K562 (cell line): Measurements from ENCODE around the gene GP1BB. TPM values are rescaled to one million over a fixed set of nuclear protein-coding genes. Genes with fewer than 3 reads are reported as not detected.

Experiments
- CTBP1 ChIP-seq: fragments of 450-650 bp; IDR thresholded peaks from 2 replicates; pipeline ENCODE4 v1.6.1; 2016; ENCODE audit warnings: borderline replicate concordance
- E2F8 ChIP-seq: fragments of 450-650 bp; IDR thresholded peaks from 2 replicates; pipeline ENCODE4 v1.7.1; 2018; ENCODE audit warnings: mild to moderate bottlenecking, low read depth; ENCODE audit not compliant: partially characterized antibody
- EHMT2 ChIP-seq: fragments of 450-650 bp; IDR thresholded peaks from 2 replicates; pipeline ENCODE4 v1.6.1; 2018; ENCODE audit warnings: antibody characterized with exemption
- ELK1 ChIP-seq: sonication (generic); formaldehyde crosslinking; IDR thresholded peaks from 2 replicates; pipeline ENCODE4 v1.8.1; 2022; ENCODE audit warnings: missing genetic modification reagents
- EP300 ChIP-seq: IDR thresholded peaks from 2 replicates; pipeline ENCODE4 v1.6.1; 2012; ENCODE audit warnings: low read length, improper control_type of control experiment
- HDAC1 ChIP-seq, 2 experiments: fragments of 450-650 bp; IDR thresholded peaks; 2 replicates each; pipeline ENCODE4 v1.6.1; 2016 to 2017; ENCODE audit warnings: inconsistent platforms in 1 of 2, mild to moderate bottlenecking in 1 of 2, moderate library complexity in 1 of 2
- HDAC3 ChIP-seq: fragments of 450-650 bp; IDR thresholded peaks from 2 replicates; pipeline ENCODE4 v1.6.1; 2018; ENCODE audit warnings: borderline replicate concordance, mild to moderate bottlenecking, moderate library complexity; ENCODE audit not compliant: partially characterized antibody
- KAT8 ChIP-seq: fragments of 450-650 bp; IDR thresholded peaks from 2 replicates; pipeline ENCODE4 v1.6.1; 2016; ENCODE audit warnings: low read depth, mild to moderate bottlenecking
- L3MBTL2 ChIP-seq: fragments of 450-650 bp; IDR thresholded peaks from 2 replicates; pipeline ENCODE4 v1.6.1; 2016; ENCODE audit warnings: mild to moderate bottlenecking, moderate library complexity
- PHF20 ChIP-seq: fragments of 450-650 bp; IDR thresholded peaks from 2 replicates; pipeline ENCODE4 v1.6.1; 2018; ENCODE audit not compliant: partially characterized antibody
- RBBP5 ChIP-seq: fragments of 200-600 bp; sonication (generic); IDR thresholded peaks from 2 replicates; pipeline ENCODE4 v1.6.1; 2012; ENCODE audit warnings: borderline replicate concordance, mild to moderate bottlenecking, low read length, control low read depth, inconsistent platforms; ENCODE audit not compliant: insufficient read depth, poor library complexity, severe bottlenecking
- RNF2 ChIP-seq: sonication (generic); IDR thresholded peaks from 2 replicates; pipeline ENCODE4 v1.6.1; 2016
- SMAD1 ChIP-seq: fragments of 150-350 bp; IDR thresholded peaks from 2 replicates; pipeline ENCODE4 v1.6.1; 2014; ENCODE audit warnings: low read length, low read depth; ENCODE audit not compliant: partially characterized antibody
- STAT5B ChIP-seq: fragments of 250-450 bp; sonication (Bioruptor Pico); IDR thresholded peaks from 2 replicates; pipeline ENCODE4 v1.8.0; 2021; ENCODE audit warnings: mild to moderate bottlenecking, inconsistent platforms
- WHSC1 ChIP-seq: IDR thresholded peaks from one replicate; pipeline ENCODE4 v1.6.1; 2012; ENCODE audit warnings: low read length, control low read depth, inconsistent platforms
- YY1 ChIP-seq, 3 experiments: IDR thresholded peaks; 2 replicates each; pipeline ENCODE4 v1.6.1; 2011; ENCODE audit warnings: low read length in 2 of 3, mild to moderate bottlenecking in 2 of 3, moderate library complexity in 2 of 3, borderline replicate concordance in 1 of 3, control low read depth in 1 of 3, low read depth in 1 of 3; ENCODE audit not compliant: insufficient read depth in 3 of 3, insufficient replicate concordance in 2 of 3, control insufficient read depth in 1 of 3, insufficient read length in 1 of 3; ENCODE audit errors: extremely low read depth in 1 of 3
- ZBTB7A ChIP-seq: IDR thresholded peaks from 2 replicates; pipeline ENCODE4 v1.6.1; 2011; ENCODE audit warnings: low read depth, mild to moderate bottlenecking, low read length, moderate library complexity, borderline replicate concordance; ENCODE audit not compliant: control insufficient read depth
- ZFP1 ChIP-seq: fragments of 450-650 bp; formaldehyde crosslinking; IDR thresholded peaks from 2 replicates; pipeline ENCODE4 v1.4.0; 2020; ENCODE audit warnings: mild to moderate bottlenecking, mixed read lengths
- polyA plus RNA-seq, 8 experiments: library from polyadenylated mRNA; depleted of rRNA in 4 of 8; stranded (reverse) in 5 of 8; unstranded in 3 of 8; fragments of >200 nt; fragmentation: Nextera tagmentation in 2 of 8; fragmentation: Illumina TruSeq in 1 of 8; extraction: Ambion mirVana in 2 of 8; extraction: Trizol in 1 of 8; gene quantifications; 2 replicates each; pipeline versions ENCODE4 v1.2.1 to v1.2.3, GENCODE V29; 2011 to 2014; ENCODE audit warnings: inconsistent platforms in 1 of 8, missing spikeins in 1 of 8
- total RNA-seq, 7 experiments: library from RNA; depleted of rRNA in 6 of 7; stranded (reverse); fragments of >200 nt in 6 of 7; fragmentation: Illumina TruSeq in 2 of 7; extraction: Trizol in 2 of 7; gene quantifications; 2 replicates each; pipeline versions ENCODE4 v1.2.1 to v1.2.3, GENCODE V29; 2011 to 2021; ENCODE audit warnings: low replicate concordance in 1 of 7
- TF ChIP-seq, protein P1 (sequence below), 2 experiments: fragments of 450-650 bp; conservative IDR thresholded peaks; 2 replicates each; pipeline ENCODE4 v1.6.1; 2017; ENCODE audit warnings: mild to moderate bottlenecking in 2 of 2, moderate library complexity in 2 of 2
- TF ChIP-seq, protein P2 (sequence below): fragments of 250-450 bp; sonication (Bioruptor Pico); IDR thresholded peaks from 2 replicates; pipeline ENCODE4 v1.4.0; 2020; ENCODE audit warnings: mild to moderate bottlenecking

Gene GP1BB
- total and polyA plus RNA-seq, 9 of the 15 experiments (the other 6 are each of a cell fraction or from before 2014, with no cell fraction given) = 0.69 to 162 (median 2.8) TPM

DNA sequence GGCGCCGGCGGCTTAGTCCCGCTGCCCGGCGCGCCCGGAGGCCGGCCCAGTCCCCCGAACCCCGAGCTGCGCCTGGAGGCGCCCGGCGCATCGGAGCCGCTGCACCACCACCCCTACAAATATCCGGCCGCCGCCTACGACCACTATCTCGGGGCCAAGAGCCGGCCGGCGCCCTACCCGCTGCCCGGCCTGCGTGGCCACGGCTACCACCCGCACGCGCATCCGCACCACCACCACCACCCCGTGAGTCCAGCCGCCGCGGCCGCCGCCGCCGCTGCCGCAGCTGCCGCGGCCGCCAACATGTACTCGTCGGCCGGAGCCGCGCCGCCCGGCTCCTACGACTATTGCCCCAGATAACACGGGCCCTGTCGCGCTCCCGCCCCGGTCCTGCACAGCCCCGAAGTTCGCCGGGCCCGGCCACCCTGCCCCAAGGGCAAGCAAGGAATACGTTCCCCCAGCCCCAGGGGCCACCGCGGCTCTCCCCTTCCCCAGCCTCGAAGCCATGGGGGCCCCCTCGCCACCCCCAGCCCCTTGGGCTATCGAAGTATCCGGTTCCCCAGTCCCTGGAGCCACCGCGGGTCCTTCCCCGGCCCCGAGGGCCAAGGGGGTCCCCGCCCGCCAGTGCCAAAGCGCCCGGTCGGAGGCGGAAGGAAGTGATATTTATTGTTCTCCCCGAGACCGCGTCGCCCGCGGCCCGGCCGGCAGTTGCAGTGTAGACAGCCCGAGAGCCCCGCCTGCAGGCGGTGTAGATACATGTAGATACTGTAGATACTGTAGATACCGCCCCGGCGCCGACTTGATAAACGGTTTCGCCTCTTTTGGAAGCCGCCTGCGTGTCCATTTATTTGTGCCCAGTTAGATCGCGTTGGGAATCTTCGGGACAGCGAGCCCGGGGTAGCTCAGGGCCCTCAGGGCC, 43.4 kb downstream of the GP1BB start (continued):
- TF ChIP-seq EP300 = 0 out of 2 replicates have a peak, but pooled peaks have one; percentile 16
- TF ChIP-seq L3MBTL2 = peak; percentile 64
- TF ChIP-seq HDAC1 (IDR thresholded peaks at IDR 0.05) = peak in 1 of 2 experiments; percentile 26; a peak in 1 of 4 replicates
- TF ChIP-seq ZFP1 (CRISPR knock-in tag) = no peak
- TF ChIP-seq KAT8 = no peak
- TF ChIP-seq ZBTB7A = peak; percentile 33; the same call in 1 of the 2 replicates
- TF ChIP-seq CTBP1 = peak; percentile 73
- TF ChIP-seq, protein P1, sequence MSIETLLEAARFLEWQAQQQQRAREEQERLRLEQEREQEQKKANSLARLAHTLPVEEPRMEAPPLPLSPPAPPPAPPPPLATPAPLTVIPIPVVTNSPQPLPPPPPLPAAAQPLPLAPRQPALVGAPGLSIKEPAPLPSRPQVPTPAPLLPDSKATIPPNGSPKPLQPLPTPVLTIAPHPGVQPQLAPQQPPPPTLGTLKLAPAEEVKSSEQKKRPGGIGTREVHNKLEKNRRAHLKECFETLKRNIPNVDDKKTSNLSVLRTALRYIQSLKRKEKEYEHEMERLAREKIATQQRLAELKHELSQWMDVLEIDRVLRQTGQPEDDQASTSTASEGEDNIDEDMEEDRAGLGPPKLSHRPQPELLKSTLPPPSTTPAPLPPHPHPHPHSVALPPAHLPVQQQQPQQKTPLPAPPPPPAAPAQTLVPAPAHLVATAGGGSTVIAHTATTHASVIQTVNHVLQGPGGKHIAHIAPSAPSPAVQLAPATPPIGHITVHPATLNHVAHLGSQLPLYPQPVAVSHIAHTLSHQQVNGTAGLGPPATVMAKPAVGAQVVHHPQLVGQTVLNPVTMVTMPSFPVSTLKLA (conservative IDR thresholded peaks at IDR 0.05) = no peak
- no peak for TF ChIP-seq EHMT2
- peak; percentile 66 for TF ChIP-seq SMAD1
- TF ChIP-seq, protein P2, sequence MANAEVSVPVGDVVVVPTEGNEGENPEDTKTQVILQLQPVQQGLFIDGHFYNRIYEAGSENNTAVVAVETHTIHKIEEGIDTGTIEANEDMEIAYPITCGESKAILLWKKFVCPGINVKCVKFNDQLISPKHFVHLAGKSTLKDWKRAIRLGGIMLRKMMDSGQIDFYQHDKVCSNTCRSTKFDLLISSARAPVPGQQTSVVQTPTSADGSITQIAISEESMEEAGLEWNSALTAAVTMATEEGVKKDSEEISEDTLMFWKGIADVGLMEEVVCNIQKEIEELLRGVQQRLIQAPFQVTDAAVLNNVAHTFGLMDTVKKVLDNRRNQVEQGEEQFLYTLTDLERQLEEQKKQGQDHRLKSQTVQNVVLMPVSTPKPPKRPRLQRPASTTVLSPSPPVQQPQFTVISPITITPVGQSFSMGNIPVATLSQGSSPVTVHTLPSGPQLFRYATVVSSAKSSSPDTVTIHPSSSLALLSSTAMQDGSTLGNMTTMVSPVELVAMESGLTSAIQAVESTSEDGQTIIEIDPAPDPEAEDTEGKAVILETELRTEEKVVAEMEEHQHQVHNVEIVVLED = no peak
- TF ChIP-seq RBBP5 = no peak
- no peak for TF ChIP-seq ELK1 (CRISPR knock-in tag)
- no peak for TF ChIP-seq RNF2
- TF ChIP-seq STAT5B (CRISPR knock-in tag) = no peak
- peak in 1 of 3 experiments; percentile 17 for TF ChIP-seq YY1 (IDR thresholded peaks at IDR 0.05; ENCODE audit: borderline replicate concordance in 1 of 3, control insufficient read depth in 1 of 3, extremely low read depth in 1 of 3, insufficient read depth in 3 of 3, insufficient read length in 1 of 3, insufficient replicate concordance in 2 of 3, low read depth in 1 of 3, low read length in 2 of 3)
- TF ChIP-seq E2F8 = no peak
- no peak for TF ChIP-seq WHSC1
- TF ChIP-seq PHF20 = peak; percentile 48
- no peak for TF ChIP-seq HDAC3
